ENCODE data around the gene UBR4. TPM values are rescaled to one million over a fixed set of nuclear protein-coding genes. Genes with fewer than 3 reads are reported as not detected.
"Not testable (repeated sequence)": the region's sequence is repeated elsewhere in the genome, so short reads cannot be mapped to it uniquely, and the experiment has no call there.

Gene UBR4
- total RNA-seq, 2 experiments from 2014 or later = 133 TPM

- TF ChIP-seq CTCF (IDR thresholded peaks at IDR 0.05) = no peak
- ChIA-PET POLR2A (interaction anchor here (1.1 to 3.5 kb wide), 4 partner anchors 11 to 649 kb away, joined by 3 to 24 read pairs (median 3); partner anchors contain the start of genes EMC1 and MRTO4), CTCF (interaction anchor here (0.8 to 4.4 kb wide), 14 partner anchors 7 to 422 kb away, joined by 3 to 27 read pairs (median 5); partner anchors contain the start of genes EMC1 and MRTO4)
- Mint-ChIP-seq H3K36me3 (ENCODE audit: low read depth) (peaks cover 49% of the 10 kb centered on the region), H3K27me3 (no peaks in the 10 kb centered on the region), H3K4me3 (no peak overlapping the region), H3K4me1 (ENCODE audit: low read depth) (no peaks in the 10 kb centered on the region), H3K9me3 (no peaks in the 10 kb centered on the region), H3K27ac (no peak overlapping the region)
- DNase-seq (no peak), ATAC-seq (no peak)
- intact Hi-C loops (cut with micrococcal nuclease) = no loop called here
These were observed 29.8 kb upstream of the UBR4 start for GRCh38 chr1:19239876-19240275.

GRCh38 chr1:19234224-19234623 is 24.2 kb upstream of the UBR4 start:
- no peak overlapping the region for H3K4me3 Mint-ChIP-seq
- no peak overlapping the region for H3K27ac Mint-ChIP-seq
- DNase-seq = no peak
- no peaks in the 10 kb centered on the region for H3K27me3 Mint-ChIP-seq
- POLR2A ChIA-PET = interaction anchor here (1.0 to 1.5 kb wide), 4 partner anchors 11 to 70 kb away, joined by 3 to 5 read pairs (median 4); partner anchors contain the start of gene MRTO4
- intact Hi-C loops (cut with micrococcal nuclease) = no loop called here
- CTCF ChIA-PET = interaction anchor here (0.8 to 2.2 kb wide), 3 partner anchors 18 to 56 kb away, joined by 3 to 8 read pairs (median 3); no protein-coding TSS in a partner anchor
- no peak for ATAC-seq
- no peaks in the 10 kb centered on the region for H3K9me3 Mint-ChIP-seq
- H3K36me3 Mint-ChIP-seq (ENCODE audit: low read depth) = peaks cover 42% of the 10 kb centered on the region
- no peaks in the 10 kb centered on the region for H3K4me1 Mint-ChIP-seq (ENCODE audit: low read depth)
- no peak for TF ChIP-seq CTCF (IDR thresholded peaks at IDR 0.05)

- H3K36me3 Mint-ChIP-seq (ENCODE audit: low read depth) = peaks cover 38% of the 10 kb centered on the region
- H3K4me3 Mint-ChIP-seq = no peak overlapping the region
- H3K9me3 Mint-ChIP-seq = no peaks in the 10 kb centered on the region
- no peak overlapping the region for H3K27ac Mint-ChIP-seq
- H3K27me3 Mint-ChIP-seq = no peaks in the 10 kb centered on the region
- intact Hi-C loops (cut with micrococcal nuclease) = no loop called here
- no peaks in the 10 kb centered on the region for H3K4me1 Mint-ChIP-seq (ENCODE audit: low read depth)
- TF ChIP-seq CTCF (IDR thresholded peaks at IDR 0.05) = no peak
- CTCF ChIA-PET = interaction anchor here (0.8 to 1.7 kb wide), 4 partner anchors 9 to 421 kb away, joined by 3 to 10 read pairs (median 4); no protein-coding TSS in a partner anchor
- no peak for DNase-seq
- POLR2A ChIA-PET = interaction anchor here (0.8 to 1.2 kb wide), 3 partner anchors 12 to 71 kb away, joined by 3 read pairs; no protein-coding TSS in a partner anchor
- ATAC-seq = no peak
These were observed 22.4 kb upstream of the UBR4 start for GRCh38 chr1:19232524-19232846.

- CTCF ChIA-PET = interaction anchor here (0.9 to 1.7 kb wide), 5 partner anchors 8 to 422 kb away, joined by 4 to 10 read pairs (median 4); no protein-coding TSS in a partner anchor
- H3K36me3 Mint-ChIP-seq (ENCODE audit: low read depth) = peaks cover 38% of the 10 kb centered on the region
- H3K27ac Mint-ChIP-seq; DNase-seq; ATAC-seq; H3K4me3 Mint-ChIP-seq; H3K4me1 Mint-ChIP-seq (ENCODE audit: low read depth); H3K9me3 Mint-ChIP-seq; intact Hi-C loops (cut with micrococcal nuclease); H3K27me3 Mint-ChIP-seq: not testable (repeated sequence)
- POLR2A ChIA-PET = interaction anchor here (1.1 to 1.2 kb wide), 2 partner anchors 13 to 27 kb away, joined by 3 read pairs; no protein-coding TSS in a partner anchor
These were observed 21.9 kb upstream of the UBR4 start for GRCh38 chr1:19231736-19232523.

GRCh38 chr1:19229828-19230325 is 19.8 kb upstream of the UBR4 start:
- Mint-ChIP-seq H3K4me1 (ENCODE audit: low read depth) (no peaks in the 10 kb centered on the region), H3K36me3 (ENCODE audit: low read depth) (peaks cover 45% of the 10 kb centered on the region), H3K27ac (no peak overlapping the region), H3K4me3 (no peak overlapping the region), H3K27me3 (no peaks in the 10 kb centered on the region), H3K9me3 (no peaks in the 10 kb centered on the region)
- intact Hi-C loops (cut with micrococcal nuclease) = no loop called here
- ChIA-PET CTCF (interaction anchor here (1.2 kb wide), 2 partner anchors 9 to 10 kb away, joined by 3 to 4 read pairs; no protein-coding TSS in a partner anchor), POLR2A (interaction anchor here (1.1 kb wide), 1 partner anchor 21 kb away, joined by 4 read pairs; the partner anchor contains the start of gene EMC1)
- TF ChIP-seq CTCF (IDR thresholded peaks at IDR 0.05) = no peak
- no peak for ATAC-seq
- DNase-seq = no peak
